Hepatocyte (in vitro differentiated cells): ENCODE results near the gene SMLR1.

Experiments used
- CTCF ChIP-seq: fragments of 200-600 bp; sonication (generic); IDR thresholded peaks from 2 replicates; pipeline ENCODE4 v1.5.1; 2016; ENCODE audit warnings: antibody characterized with exemption, mild to moderate bottlenecking; ENCODE audit not compliant: poor library complexity
- EZH2 ChIP-seq: fragments of 200-600 bp; sonication (generic); IDR thresholded peaks from 2 replicates; pipeline ENCODE4 v1.6.1; 2016; ENCODE audit warnings: antibody characterized with exemption, mild to moderate bottlenecking, borderline replicate concordance

- no peak for TF ChIP-seq CTCF
- no peak for TF ChIP-seq EZH2
These were observed 1.3 kb upstream of the SMLR1 start for GRCh38 chr6:130825772-130826441.
